ENCODE measurements around the gene ADCY2.
"Not testable (repeated sequence)": the region's sequence is repeated elsewhere in the genome, so short reads cannot be mapped to it uniquely, and the experiment has no call there.

The ADCY2 gene

DNA sequence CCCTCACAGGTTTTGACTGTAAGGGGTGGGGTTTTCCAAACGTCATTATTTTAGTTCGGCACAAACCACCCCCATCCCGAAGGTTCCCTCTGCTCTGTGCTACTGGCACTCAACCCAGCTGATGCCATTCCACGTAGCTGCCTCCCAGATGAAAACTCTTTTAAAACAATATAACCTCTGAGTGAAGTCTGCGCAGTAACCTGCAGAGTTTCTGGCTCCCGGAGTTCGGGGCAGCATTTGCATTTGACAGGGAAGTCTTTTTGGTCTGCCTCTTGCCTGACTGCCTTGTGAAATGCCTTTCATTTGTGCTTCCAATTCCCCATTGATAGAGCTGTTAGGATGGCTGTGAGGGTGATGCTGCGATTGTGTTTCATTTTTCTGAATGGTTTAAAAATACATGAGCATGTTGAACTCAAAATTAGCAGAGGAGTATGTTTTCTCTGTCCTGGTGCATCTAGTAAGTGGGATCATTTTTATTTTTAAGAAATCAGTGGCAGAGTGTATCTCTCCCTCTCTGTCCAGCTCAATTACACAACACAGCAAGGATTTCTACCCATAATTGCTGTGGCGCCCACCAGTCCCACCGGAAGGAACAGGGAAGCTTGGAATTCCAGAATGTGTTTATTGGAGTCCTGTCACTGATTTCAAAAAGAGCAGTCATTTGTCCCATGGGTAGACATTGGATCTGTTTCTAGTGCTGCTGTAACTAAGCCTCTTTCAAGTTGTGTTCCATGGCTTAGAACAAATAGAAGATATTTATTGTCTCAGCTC is 24.8 kb downstream of the ADCY2 start:
- H3K4me3 ChIP-seq (ENCODE audit: low read depth, low read length): no peak overlapping the region
- TF ChIP-seq, protein P1, sequence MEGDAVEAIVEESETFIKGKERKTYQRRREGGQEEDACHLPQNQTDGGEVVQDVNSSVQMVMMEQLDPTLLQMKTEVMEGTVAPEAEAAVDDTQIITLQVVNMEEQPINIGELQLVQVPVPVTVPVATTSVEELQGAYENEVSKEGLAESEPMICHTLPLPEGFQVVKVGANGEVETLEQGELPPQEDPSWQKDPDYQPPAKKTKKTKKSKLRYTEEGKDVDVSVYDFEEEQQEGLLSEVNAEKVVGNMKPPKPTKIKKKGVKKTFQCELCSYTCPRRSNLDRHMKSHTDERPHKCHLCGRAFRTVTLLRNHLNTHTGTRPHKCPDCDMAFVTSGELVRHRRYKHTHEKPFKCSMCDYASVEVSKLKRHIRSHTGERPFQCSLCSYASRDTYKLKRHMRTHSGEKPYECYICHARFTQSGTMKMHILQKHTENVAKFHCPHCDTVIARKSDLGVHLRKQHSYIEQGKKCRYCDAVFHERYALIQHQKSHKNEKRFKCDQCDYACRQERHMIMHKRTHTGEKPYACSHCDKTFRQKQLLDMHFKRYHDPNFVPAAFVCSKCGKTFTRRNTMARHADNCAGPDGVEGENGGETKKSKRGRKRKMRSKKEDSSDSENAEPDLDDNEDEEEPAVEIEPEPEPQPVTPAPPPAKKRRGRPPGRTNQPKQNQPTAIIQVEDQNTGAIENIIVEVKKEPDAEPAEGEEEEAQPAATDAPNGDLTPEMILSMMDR (IDR thresholded peaks at IDR 0.05; ENCODE audit: low read depth, low read length): no peak

DNA sequence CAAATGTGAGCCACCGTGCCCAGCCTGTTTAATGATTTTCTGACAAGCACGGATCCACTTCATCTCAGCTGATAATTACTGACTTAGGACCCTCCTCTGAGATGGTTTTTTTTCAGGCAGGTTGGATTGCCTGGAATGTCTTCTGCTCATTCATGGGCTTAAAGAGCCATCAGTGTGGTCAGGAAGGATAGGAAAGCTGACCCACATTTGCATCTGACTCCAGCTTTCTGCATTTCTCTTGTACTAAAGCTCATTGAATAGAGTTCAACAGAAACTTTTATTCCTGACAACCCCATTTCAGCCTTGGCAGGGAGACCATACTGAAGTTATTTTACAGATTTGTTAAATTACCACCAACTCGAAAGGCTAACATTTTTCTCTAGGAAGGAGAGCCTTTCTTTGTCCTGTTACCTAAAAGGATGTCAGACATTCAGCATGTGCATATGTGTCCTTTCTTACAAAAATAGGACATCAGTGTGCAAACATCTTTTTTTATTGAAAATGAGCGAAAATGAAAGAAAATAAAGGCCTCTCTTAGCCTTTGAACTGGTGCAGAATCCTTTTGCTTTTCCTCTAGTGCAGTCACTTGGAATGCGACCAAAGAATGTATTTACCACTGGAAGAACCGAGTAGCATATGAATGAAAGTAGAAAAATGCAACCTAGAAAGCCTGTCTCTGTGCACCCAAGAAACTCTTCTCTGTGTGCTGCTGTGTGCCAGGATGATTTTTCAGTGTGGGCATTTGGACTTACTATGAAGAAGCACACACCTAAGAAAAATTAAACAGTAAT is 26.6 kb downstream of the ADCY2 start:
- no peak overlapping the region for H3K4me3 ChIP-seq (ENCODE audit: low read depth, low read length)
- TF ChIP-seq, protein P1 (IDR thresholded peaks at IDR 0.05; ENCODE audit: low read depth, low read length): no peak

DNA sequence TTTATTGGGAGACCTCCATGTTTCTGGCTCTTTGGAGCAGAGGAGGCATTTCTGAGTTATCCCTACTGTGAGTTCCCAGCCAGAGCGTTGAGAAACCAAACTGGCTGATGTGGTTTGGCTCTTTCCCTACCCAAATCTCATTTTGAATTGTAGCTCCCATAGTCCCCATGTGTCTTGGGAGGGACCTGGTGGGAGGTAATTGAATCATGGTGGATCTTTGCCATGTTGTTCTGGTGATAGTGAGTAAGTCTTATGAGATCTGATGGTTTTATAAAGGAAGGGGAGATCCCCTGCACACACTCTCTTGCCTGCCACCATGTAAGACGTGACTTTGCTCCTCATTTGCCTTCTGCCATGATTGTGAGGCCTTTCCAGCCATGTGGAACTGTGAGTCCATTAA is 27.3 kb downstream of the ADCY2 start:
- H3K4me3 ChIP-seq (ENCODE audit: low read depth, low read length): not testable (repeated sequence)

DNA sequence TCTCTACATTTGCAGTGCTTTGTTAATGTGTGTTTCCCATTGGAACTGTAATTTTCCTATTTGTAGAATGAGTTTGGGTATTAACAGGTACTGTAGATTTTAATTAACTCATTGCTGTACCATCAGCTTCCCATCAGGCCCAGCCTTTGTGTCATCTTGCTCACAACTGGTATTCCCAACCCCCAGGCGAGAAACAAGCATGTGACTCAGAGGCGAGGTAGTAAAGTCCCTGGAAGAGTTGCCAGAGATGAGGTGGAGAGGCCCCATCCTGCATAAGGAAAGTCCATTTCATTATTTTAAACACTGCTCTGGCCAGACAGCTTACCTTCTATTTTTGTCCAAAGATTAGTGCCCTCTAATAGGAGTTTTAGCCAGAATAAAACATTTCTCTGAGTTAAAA is 29.9 kb downstream of the ADCY2 start:
- TF ChIP-seq, protein P1 (IDR thresholded peaks at IDR 0.05; ENCODE audit: low read depth, low read length): no peak
- no peak overlapping the region for H3K4me3 ChIP-seq (ENCODE audit: low read depth, low read length)

DNA sequence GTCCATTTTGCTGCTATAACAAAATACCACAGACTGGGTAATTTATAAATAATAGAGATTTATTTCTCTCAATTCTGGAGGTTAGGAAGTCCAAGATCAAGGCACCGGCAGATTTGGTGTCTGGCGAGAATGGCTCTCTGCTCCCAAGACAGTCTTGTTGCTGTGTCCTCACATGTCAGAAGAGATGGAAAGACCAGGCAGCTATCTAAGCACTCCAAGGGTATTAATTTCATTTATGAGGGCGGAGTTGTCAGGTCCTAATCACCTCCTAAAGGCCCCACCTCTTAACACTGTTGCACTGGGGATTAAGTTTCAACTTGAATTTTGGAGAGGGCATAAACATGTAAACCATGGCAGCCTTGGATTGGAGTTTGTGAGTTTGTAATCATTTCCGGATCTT is 30.3 kb downstream of the ADCY2 start:
- no peak overlapping the region for H3K4me3 ChIP-seq (ENCODE audit: low read depth, low read length)
- TF ChIP-seq, protein P1 (IDR thresholded peaks at IDR 0.05; ENCODE audit: low read depth, low read length): no peak

DNA sequence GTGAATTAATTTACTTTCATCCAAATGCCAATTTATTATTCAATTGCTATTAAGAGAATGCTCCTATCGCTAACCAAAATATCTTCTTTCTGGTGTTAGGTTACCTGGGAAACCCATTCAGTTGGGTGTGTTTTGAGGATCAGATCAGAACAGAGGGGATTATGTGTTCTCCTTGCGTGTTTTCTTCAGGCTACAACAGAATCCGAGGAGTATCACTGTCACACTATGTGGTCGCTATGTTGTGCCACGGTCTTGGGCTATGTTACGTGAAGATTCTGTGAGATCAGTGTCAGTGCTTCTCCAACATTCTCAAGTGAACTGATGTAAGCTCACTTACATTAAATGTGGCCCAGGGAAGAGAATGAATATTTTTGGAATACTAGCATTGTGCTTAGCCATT is 39.0 kb downstream of the ADCY2 start:
- no peak overlapping the region for H3K4me3 ChIP-seq (ENCODE audit: low read depth, low read length)
- TF ChIP-seq, protein P1 (IDR thresholded peaks at IDR 0.05; ENCODE audit: low read depth, low read length): no peak

DNA sequence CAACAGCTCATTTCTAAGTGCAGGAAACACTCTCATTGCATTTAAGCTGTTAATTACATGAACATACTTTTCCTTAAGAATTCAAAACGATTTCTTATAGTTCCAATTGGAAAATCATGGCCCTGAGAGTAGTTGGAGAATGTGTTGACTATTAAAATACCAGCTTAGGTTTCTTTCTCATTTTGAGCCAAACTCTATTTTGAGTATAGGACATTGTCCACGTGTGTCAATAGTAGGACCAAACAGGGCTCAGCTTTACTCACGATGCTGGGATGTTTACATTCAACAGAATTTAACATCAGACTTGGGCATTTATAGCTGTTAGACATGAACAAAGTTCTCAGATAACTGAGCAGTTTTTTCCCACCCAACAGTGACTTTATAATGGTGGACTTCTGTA is 39.6 kb downstream of the ADCY2 start:
- TF ChIP-seq, protein P1 (IDR thresholded peaks at IDR 0.05; ENCODE audit: low read depth, low read length): no peak

More for the DNA sequence above, 39.6 kb downstream of the ADCY2 start:
- no peak overlapping the region for H3K4me3 ChIP-seq (ENCODE audit: low read depth, low read length)
